NB4 (cell line): ENCODE measurements around the gene TMEM238L.

Source experiments
- CTCF ChIP-seq: IDR thresholded peaks from one replicate; pipeline ENCODE4 v1.5.1; 2012; ENCODE audit warnings: low read depth, low read length
- MYC ChIP-seq: IDR thresholded peaks from 2 replicates; pipeline ENCODE4 v1.6.1; 2011; ENCODE audit warnings: low read depth, low read length
- POLR2A ChIP-seq: IDR thresholded peaks from 2 replicates; pipeline ENCODE4 v1.6.1; 2011; ENCODE audit warnings: mild to moderate bottlenecking; ENCODE audit not compliant: insufficient read length; ENCODE audit errors: extremely low read depth

- no peak for TF ChIP-seq CTCF
- TF ChIP-seq POLR2A, result no peak
- TF ChIP-seq MYC, result no peak
These were observed 13.2 kb downstream of the TMEM238L start for GRCh38 chr17:10790491-10791401.
